Neural crest cell (in vitro differentiated cells): ENCODE data around the gene UMOD. TPM values are rescaled to one million over a fixed set of nuclear protein-coding genes. Genes with fewer than 3 reads are reported as not detected.
"Not testable (repeated sequence)": the region's sequence is repeated elsewhere in the genome, so short reads cannot be mapped to it uniquely, and the experiment has no call there.

ENCODE experiments used
- DNase-seq: peaks from one replicate; pipeline ENCODE4 v3.0.0; 2021; ENCODE audit warnings: low read depth, mixed read lengths, low spot score
- H3K27ac Mint-ChIP-seq: one replicate; pipeline ENCODE4 v1.8.0; 2021; ENCODE audit warnings: mild to moderate bottlenecking, mixed read lengths; ENCODE audit not compliant: unreplicated experiment
- H3K27me3 Mint-ChIP-seq: 2 replicates; pipeline ENCODE4 v1.8.0; 2021; ENCODE audit warnings: low read depth, mild to moderate bottlenecking, mixed read lengths
- H3K36me3 Mint-ChIP-seq: 2 replicates; pipeline ENCODE4 v1.8.0; 2021; ENCODE audit warnings: low read depth, mild to moderate bottlenecking, mixed read lengths
- H3K4me1 Mint-ChIP-seq: 2 replicates; pipeline ENCODE4 v1.8.0; 2021; ENCODE audit warnings: mixed read lengths
- H3K4me3 Mint-ChIP-seq: one replicate; pipeline ENCODE4 v1.8.0; 2021; ENCODE audit warnings: mild to moderate bottlenecking, mixed read lengths
- H3K9me3 Mint-ChIP-seq: 2 replicates; pipeline ENCODE4 v1.8.0; 2021; ENCODE audit warnings: mixed read lengths
- total RNA-seq: library from RNA; stranded (reverse); gene quantifications from 2 replicates; pipeline ENCODE4 v1.2.1, GENCODE V29; 2021
- TF ChIP-seq, protein P1 (sequence below): fragments of 200-600 bp; sonication (generic); conservative IDR thresholded peaks from 2 replicates; pipeline ENCODE4 v1.5.0; 2021; ENCODE audit warnings: antibody characterized with exemption, mild to moderate bottlenecking

Gene UMOD
- total RNA-seq, 1 donor from 2014 or later, result not detected

DNA sequence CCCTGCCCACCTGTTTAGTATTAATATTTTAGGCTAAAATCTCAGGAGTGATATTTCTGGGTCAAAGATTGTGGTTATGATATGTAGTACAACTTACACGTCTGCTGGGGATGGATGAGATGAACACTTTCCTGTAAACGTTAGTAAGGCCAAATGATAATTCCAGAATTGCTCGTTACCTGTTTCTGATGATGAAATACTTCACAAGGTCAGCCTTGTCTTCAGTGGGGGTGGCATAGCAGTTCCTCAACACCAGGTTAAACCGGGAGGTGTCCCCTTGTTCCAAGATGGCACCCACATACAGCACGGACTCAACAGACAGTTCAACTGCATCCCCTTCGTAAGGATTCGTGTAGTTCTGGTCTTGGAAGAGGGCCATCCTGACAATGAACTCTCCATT, 34.5 kb downstream of the UMOD start:
- no peaks in the 10 kb centered on the region for H3K9me3 Mint-ChIP-seq
- H3K4me1 Mint-ChIP-seq, result no peaks in the 10 kb centered on the region
- peaks cover 83% of the 10 kb centered on the region for H3K27me3 Mint-ChIP-seq
- no peaks in the 10 kb centered on the region for H3K36me3 Mint-ChIP-seq
- H3K27ac Mint-ChIP-seq, result no peak overlapping the region
- no peak overlapping the region for H3K4me3 Mint-ChIP-seq
- DNase-seq, result no peak
- TF ChIP-seq, protein P1, sequence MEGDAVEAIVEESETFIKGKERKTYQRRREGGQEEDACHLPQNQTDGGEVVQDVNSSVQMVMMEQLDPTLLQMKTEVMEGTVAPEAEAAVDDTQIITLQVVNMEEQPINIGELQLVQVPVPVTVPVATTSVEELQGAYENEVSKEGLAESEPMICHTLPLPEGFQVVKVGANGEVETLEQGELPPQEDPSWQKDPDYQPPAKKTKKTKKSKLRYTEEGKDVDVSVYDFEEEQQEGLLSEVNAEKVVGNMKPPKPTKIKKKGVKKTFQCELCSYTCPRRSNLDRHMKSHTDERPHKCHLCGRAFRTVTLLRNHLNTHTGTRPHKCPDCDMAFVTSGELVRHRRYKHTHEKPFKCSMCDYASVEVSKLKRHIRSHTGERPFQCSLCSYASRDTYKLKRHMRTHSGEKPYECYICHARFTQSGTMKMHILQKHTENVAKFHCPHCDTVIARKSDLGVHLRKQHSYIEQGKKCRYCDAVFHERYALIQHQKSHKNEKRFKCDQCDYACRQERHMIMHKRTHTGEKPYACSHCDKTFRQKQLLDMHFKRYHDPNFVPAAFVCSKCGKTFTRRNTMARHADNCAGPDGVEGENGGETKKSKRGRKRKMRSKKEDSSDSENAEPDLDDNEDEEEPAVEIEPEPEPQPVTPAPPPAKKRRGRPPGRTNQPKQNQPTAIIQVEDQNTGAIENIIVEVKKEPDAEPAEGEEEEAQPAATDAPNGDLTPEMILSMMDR, result no peak

DNA sequence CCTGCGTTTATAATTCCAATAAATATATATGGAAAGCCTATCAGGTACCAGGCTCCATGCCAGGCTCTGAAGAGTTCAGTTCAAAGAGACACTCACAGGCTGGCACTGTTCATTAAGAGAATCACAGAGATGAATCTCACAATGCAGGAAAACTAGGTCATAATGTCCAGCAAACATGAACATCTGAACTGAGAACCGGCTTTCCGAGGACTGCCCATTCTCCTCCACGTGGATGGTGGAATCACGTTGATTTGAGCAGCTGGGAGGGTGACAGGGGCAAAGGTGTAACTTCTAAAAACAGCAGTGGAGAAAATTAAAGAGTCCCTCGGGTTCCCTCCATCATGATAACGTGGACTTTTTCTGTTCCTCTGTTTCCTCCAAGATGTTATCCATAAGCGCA, 35.4 kb downstream of the UMOD start:
- TF ChIP-seq, protein P1, result no peak
- Mint-ChIP-seq H3K27ac (no peak overlapping the region), H3K27me3 (peaks cover 81% of the 10 kb centered on the region), H3K9me3 (no peaks in the 10 kb centered on the region), H3K36me3 (no peaks in the 10 kb centered on the region), H3K4me3 (no peak overlapping the region), H3K4me1 (no peaks in the 10 kb centered on the region)
- DNase-seq, result no peak

DNA sequence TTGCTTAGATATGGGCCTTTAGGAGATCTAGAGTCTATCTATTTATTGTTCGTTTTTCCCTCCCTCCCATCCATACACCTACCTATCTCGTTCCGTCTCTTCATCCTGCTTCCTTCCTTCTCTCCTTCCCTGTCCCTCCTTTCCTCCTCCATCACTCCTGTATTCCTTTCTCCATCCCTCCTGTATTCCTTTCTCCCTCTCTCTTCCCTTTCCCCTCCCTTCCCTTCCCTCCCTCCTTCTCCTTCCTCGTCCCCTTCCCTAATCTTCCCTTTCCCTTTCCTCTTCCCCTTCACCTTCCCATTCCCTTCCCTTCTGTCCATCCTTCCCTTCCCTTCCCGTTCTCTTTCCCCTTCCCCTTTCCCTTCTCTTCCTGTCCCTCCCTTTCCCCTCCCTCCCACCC, 35.8 kb downstream of the UMOD start:
- DNase-seq, result no peak
- Mint-ChIP-seq H3K27me3 (peaks cover 81% of the 10 kb centered on the region), H3K27ac (no peak overlapping the region), H3K4me3 (no peak overlapping the region), H3K4me1 (no peaks in the 10 kb centered on the region), H3K36me3 (no peaks in the 10 kb centered on the region), H3K9me3 (no peaks in the 10 kb centered on the region)
- TF ChIP-seq, protein P1, result no peak

DNA sequence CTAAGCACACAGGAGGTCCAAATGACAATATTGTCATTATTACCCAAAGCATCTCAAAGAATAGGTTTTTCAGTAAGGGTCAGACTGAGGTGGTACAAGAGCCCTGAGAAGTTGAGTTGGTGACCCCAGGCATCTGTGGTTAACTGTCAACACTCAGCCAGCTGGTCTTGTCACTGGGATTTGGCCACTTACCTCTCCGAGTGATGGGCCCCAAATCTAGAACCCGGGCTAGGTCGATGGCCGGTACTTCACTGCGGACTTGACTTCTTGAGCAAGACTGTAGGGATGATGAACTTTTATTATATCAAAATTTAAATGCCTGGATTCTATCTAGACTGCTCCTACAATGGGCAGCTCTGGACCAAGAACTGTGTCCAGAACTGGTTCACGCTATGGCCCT, 36.8 kb downstream of the UMOD start:
- no peaks in the 10 kb centered on the region for H3K4me1 Mint-ChIP-seq
- no peak overlapping the region for H3K4me3 Mint-ChIP-seq
- no peak for DNase-seq
- TF ChIP-seq, protein P1, result no peak
- no peaks in the 10 kb centered on the region for H3K36me3 Mint-ChIP-seq
- no peak overlapping the region for H3K27ac Mint-ChIP-seq
- no peaks in the 10 kb centered on the region for H3K9me3 Mint-ChIP-seq
- H3K27me3 Mint-ChIP-seq, result peaks cover 78% of the 10 kb centered on the region

DNA sequence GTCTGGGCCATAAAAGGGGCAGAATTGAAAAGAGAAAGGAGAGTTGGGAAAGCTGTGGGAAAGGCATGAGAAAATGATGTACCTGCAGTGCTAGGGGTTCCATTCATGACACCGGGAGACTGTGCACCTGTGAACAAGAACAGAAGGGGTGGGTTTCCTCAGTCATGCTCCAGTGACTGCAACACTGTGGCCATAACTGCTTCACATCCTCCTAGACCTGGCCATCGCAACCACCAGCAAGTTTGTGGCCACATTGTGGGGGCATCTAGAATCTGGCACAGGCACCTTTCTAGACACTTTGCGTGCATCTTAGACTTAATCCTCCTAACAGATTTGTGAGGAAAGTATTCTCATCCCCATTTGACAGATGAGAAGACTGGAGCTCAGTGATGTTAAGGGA, 37.9 kb downstream of the UMOD start:
- no peaks in the 10 kb centered on the region for H3K36me3 Mint-ChIP-seq
- no peak overlapping the region for H3K4me3 Mint-ChIP-seq
- no peaks in the 10 kb centered on the region for H3K9me3 Mint-ChIP-seq
- no peak overlapping the region for H3K27ac Mint-ChIP-seq
- TF ChIP-seq, protein P1, result no peak
- DNase-seq, result no peak
- H3K27me3 Mint-ChIP-seq, result peaks cover 71% of the 10 kb centered on the region
- H3K4me1 Mint-ChIP-seq, result no peaks in the 10 kb centered on the region

DNA sequence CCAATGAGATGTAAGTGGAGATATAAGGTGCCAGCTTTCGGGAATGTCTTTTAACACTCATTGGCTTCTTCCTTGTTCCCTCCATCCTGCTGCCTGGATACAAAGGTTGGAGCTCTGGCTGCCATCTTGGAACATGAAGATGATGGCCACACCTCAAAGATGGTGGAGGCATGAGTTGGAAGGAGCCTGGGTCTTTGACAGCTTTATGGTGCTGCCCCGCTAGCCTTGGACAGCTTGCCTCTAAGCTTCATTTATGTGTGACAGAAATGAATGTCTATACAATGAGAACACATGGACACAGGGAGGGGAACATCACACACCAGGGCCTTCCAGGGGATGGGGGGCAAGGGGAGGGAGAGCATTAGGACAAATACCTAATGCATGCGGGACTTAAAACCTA, 38.8 kb downstream of the UMOD start:
- TF ChIP-seq, protein P1, result no peak
- Mint-ChIP-seq H3K9me3 (no peaks in the 10 kb centered on the region), H3K4me3 (no peak overlapping the region), H3K27me3 (peaks cover 65% of the 10 kb centered on the region), H3K27ac (no peak overlapping the region), H3K36me3 (no peaks in the 10 kb centered on the region), H3K4me1 (no peaks in the 10 kb centered on the region)
- no peak for DNase-seq

DNA sequence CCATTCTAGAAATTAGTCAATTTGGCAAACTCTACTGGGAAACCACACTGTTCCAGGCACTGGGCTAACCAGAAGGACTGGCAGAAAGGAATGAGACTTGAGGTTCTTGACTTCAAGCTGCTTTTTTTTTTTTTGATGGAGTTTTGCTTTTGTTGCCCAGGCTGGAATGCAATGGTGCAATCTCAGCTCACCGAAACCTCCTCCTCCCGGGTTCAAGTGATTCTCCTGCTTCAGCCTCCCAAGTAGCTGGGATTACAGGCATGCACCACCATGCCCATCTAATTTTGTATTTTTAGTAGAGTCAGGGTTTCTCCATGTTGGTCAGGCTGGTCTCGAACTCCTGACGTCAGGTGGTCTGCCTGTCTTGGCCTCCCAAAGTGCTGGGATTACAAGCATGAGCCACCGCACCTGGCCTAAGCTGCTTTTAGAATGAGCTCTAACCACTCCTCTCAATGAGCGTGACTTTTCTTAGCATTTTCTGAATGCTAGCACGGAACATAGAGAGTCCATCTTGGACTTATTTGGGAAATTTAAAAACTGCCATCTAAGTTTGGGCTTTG, 39.9 kb downstream of the UMOD start:
- not testable (repeated sequence) for H3K27ac Mint-ChIP-seq, DNase-seq, H3K36me3 Mint-ChIP-seq, H3K4me1 Mint-ChIP-seq, H3K4me3 Mint-ChIP-seq, H3K9me3 Mint-ChIP-seq
- H3K27me3 Mint-ChIP-seq, result peaks cover 54% of the 10 kb centered on the region
